Mesothelial cell of epicardium (in vitro differentiated cells): ENCODE results near the gene TMEFF2. TPM values are rescaled to one million over a fixed set of nuclear protein-coding genes. Genes with fewer than 3 reads are reported as not detected.

ENCODE experiments used
- DNase-seq, 2 experiments: peaks; one replicate each; pipeline ENCODE4 v3.0.0; 2021; ENCODE audit warnings: low spot score in 2 of 2; ENCODE audit not compliant: unreplicated experiment in 2 of 2
- H3K27ac Mint-ChIP-seq: 2 replicates; pipeline ENCODE4 v1.8.0; 2021; ENCODE audit warnings: mixed read lengths
- H3K27me3 Mint-ChIP-seq: 2 replicates; pipeline ENCODE4 v1.8.0; 2021; ENCODE audit warnings: low read depth, mixed read lengths
- H3K36me3 Mint-ChIP-seq: 2 replicates; pipeline ENCODE4 v1.8.0; 2021; ENCODE audit warnings: mixed read lengths
- H3K4me1 Mint-ChIP-seq: 2 replicates; pipeline ENCODE4 v1.8.0; 2021; ENCODE audit warnings: mixed read lengths
- H3K4me3 Mint-ChIP-seq: 2 replicates; pipeline ENCODE4 v1.8.0; 2021; ENCODE audit warnings: mild to moderate bottlenecking, moderate library complexity, mixed read lengths
- H3K9me3 Mint-ChIP-seq: 2 replicates; pipeline ENCODE4 v1.8.0; 2021; ENCODE audit warnings: mixed read lengths
- total RNA-seq: library from RNA; stranded (reverse); gene quantifications from 3 replicates; pipeline ENCODE4 v1.2.1, GENCODE V29; 2021
- TF ChIP-seq, protein P1 (sequence below): fragments of 200-600 bp; sonication (generic); IDR thresholded peaks from one replicate; pipeline ENCODE4 v1.5.0; 2021; ENCODE audit warnings: antibody characterized with exemption; ENCODE audit not compliant: unreplicated experiment

Gene TMEFF2
- total RNA-seq, 1 donor from 2014 or later = 18.1 TPM

DNA sequence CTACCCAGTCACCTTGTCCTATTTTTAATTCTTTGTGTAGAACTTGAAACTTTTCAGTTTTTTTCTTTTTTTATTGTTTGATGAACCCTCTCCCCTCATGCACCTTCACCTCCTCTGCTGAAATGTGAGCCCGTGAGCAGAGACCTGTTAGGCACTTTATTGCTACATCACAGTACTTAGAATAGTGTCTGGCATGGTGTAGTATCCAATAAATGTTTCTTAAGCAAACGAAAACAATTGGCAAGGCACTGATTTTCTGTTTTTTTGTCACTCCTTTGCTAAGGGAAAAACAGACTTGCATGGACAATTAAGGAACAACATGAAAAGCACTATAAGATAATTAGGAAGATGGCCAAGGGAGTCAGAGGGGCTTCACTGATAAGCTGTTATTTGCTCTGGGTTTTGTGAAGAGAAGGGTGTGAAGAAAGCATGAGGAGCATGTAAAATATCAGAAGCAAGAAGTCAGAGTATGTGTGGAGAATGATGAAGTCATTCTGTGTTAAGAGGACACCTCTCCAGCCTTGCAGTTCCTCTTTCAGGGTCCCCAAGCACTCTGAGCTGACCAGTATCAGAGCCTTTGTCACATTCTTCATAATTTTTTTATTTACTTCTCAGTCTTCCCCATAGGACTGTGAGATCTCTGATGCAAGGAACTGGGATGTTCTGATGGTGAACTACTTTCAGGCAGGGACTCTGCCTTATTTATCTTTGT is 248.1 kb downstream of the TMEFF2 start:
- Mint-ChIP-seq H3K36me3 (peaks cover 3% of the 10 kb centered on the region), H3K27ac (no peak overlapping the region), H3K27me3 (no peaks in the 10 kb centered on the region), H3K4me3 (no peak overlapping the region), H3K4me1 (peaks cover 16% of the 10 kb centered on the region), H3K9me3 (no peaks in the 10 kb centered on the region)
- DNase-seq = no peak
- TF ChIP-seq, protein P1, sequence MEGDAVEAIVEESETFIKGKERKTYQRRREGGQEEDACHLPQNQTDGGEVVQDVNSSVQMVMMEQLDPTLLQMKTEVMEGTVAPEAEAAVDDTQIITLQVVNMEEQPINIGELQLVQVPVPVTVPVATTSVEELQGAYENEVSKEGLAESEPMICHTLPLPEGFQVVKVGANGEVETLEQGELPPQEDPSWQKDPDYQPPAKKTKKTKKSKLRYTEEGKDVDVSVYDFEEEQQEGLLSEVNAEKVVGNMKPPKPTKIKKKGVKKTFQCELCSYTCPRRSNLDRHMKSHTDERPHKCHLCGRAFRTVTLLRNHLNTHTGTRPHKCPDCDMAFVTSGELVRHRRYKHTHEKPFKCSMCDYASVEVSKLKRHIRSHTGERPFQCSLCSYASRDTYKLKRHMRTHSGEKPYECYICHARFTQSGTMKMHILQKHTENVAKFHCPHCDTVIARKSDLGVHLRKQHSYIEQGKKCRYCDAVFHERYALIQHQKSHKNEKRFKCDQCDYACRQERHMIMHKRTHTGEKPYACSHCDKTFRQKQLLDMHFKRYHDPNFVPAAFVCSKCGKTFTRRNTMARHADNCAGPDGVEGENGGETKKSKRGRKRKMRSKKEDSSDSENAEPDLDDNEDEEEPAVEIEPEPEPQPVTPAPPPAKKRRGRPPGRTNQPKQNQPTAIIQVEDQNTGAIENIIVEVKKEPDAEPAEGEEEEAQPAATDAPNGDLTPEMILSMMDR = no peak

DNA sequence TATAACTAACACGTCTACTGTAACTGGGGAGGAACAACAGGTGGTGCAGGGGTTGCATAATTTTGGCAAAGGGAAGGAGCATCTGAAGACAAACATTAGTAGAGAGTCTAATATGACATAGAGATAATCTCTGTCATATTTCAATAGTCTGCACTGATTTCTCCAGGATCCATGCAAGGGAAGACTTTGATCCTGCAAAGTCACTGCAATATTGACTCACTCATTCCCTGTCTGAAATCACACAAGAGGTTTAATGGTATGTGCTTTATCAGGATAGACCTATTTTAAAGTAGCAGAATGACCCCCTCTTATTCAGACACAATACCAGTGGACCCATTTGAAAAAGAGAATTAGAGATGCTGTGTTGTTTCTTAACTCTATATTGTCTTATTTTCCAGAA is 249.1 kb downstream of the TMEFF2 start:
- no peaks in the 10 kb centered on the region for H3K27me3 Mint-ChIP-seq
- TF ChIP-seq, protein P1 = no peak
- no peak overlapping the region for H3K27ac Mint-ChIP-seq
- no peak overlapping the region for H3K4me3 Mint-ChIP-seq
- H3K9me3 Mint-ChIP-seq = no peaks in the 10 kb centered on the region
- peaks cover 24% of the 10 kb centered on the region for H3K4me1 Mint-ChIP-seq
- DNase-seq = no peak
- H3K36me3 Mint-ChIP-seq = peaks cover 3% of the 10 kb centered on the region

DNA sequence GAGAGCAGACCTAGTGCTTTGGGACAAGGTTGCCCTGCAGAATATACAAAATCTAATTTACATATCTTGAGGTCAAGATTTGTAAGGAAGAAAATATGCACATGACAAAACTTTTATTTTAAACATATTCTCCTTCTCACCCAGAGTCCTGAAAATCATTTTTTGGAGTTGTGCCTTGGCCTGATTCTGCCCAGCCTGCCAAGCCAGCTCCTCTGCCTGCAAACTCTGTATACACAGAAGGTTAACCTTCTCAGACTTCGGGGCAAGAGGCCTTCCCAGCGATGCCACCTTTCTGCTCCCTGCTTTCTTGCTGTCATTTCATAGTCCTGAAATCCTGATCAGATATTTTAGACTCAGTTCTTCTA is 252.0 kb downstream of the TMEFF2 start:
- TF ChIP-seq, protein P1 = no peak
- Mint-ChIP-seq H3K9me3 (no peaks in the 10 kb centered on the region), H3K4me3 (no peak overlapping the region), H3K36me3 (peaks cover 2% of the 10 kb centered on the region), H3K27me3 (no peaks in the 10 kb centered on the region), H3K27ac (peak overlapping the region; percentile 37), H3K4me1 (peaks cover 34% of the 10 kb centered on the region)
- DNase-seq = no peak

DNA sequence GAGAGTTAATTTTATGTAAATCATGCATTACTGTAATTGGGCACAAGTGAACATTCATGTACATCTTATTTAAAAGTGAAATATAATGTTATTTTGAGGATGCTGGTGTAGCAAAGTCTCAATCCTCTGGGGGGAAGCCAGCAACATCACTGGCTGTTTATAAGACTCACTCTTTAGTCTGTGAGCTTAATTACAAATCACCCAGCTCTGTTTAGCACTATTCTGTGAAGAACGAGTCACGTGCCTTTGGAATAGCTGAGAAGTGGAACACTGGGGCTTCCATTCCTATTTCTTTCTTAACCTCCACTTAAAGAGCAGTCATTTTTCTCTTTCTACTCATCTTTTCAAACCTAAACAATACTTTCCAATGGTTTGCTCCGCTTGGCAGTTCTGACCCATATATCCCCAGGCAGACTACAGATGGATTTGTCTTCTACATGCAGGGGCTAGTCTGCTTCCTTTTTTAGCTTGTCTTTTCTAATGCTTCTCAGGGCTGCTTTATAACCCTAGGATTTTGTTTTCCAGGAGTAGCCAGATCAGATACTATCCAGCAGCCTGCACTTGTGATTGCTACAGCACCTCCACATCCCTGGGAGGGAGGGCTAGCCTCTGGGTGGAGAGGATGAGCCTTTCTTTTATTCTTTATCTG is 252.5 kb downstream of the TMEFF2 start:
- Mint-ChIP-seq H3K9me3 (no peaks in the 10 kb centered on the region), H3K27ac (peak overlapping the region; percentile 37), H3K4me3 (no peak overlapping the region), H3K36me3 (no peaks in the 10 kb centered on the region), H3K27me3 (no peaks in the 10 kb centered on the region), H3K4me1 (peaks cover 34% of the 10 kb centered on the region)
- TF ChIP-seq, protein P1 = no peak
- DNase-seq = no peak

DNA sequence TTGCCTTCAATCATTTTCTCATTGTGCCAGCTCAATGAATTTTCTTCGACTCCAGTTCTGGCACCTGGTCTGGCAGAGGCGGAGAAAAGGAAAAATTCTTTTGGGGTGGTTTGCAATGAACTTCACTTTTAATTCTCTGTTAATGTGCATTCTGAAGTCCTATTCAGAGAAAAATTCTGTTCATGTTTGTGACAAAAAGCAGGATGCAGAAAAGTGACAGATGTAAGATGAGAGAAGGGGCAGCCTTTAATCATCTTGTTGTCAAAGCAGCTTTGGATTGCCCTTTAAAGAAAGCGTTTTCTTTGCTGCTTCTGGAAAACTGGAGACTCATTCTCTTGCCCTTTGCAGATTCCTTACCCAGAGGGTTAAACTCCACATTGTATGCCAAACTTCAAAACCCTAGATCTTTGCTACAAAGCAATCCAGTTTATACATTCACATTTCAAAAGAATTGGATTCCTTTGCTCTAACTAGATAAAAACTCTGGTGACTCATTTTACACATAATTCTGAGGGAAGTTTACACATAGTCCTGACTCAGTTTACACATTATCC is 253.3 kb downstream of the TMEFF2 start:
- DNase-seq = no peak
- TF ChIP-seq, protein P1 = no peak
- Mint-ChIP-seq H3K27me3 (no peaks in the 10 kb centered on the region), H3K4me3 (no peak overlapping the region), H3K4me1 (peaks cover 34% of the 10 kb centered on the region), H3K9me3 (no peaks in the 10 kb centered on the region), H3K27ac (no peak overlapping the region), H3K36me3 (no peaks in the 10 kb centered on the region)
